ENCODE measurements around the gene FAIM.

GRCh38 chr3:138594150-138594934 lies 14.2 kb upstream of the FAIM start, which contains the start of gene CEP70:
- TF ChIP-seq EZH2phosphoT487 (IDR thresholded peaks at IDR 0.05; ENCODE audit: insufficient read depth, low read depth) (no peak), EZH2 (IDR thresholded peaks at IDR 0.05; ENCODE audit: insufficient read depth, poor library complexity, severe bottlenecking) (no peak)

Data from GM23248 (cell line).